AG09309 (cell line): ENCODE data around the gene GSPT2.

ENCODE experiments used
- DNase-seq: peaks from one replicate; pipeline ENCODE4 v3.0.0-alpha.2; 2010; ENCODE audit warnings: low read depth
- H3K4me3 ChIP-seq: 2 replicates; pipeline ENCODE4 v1.5.1; 2011; ENCODE audit warnings: mild to moderate bottlenecking, low read depth, low read length, moderate library complexity; ENCODE audit not compliant: control insufficient read depth
- TF ChIP-seq, protein P1 (sequence below): IDR thresholded peaks from 2 replicates; pipeline ENCODE4 v1.5.1; 2011; ENCODE audit warnings: mild to moderate bottlenecking, low read depth, low read length, inconsistent platforms; ENCODE audit not compliant: insufficient read depth, control insufficient read depth; ENCODE audit errors: missing control alignments

GSPT2 gene

DNA sequence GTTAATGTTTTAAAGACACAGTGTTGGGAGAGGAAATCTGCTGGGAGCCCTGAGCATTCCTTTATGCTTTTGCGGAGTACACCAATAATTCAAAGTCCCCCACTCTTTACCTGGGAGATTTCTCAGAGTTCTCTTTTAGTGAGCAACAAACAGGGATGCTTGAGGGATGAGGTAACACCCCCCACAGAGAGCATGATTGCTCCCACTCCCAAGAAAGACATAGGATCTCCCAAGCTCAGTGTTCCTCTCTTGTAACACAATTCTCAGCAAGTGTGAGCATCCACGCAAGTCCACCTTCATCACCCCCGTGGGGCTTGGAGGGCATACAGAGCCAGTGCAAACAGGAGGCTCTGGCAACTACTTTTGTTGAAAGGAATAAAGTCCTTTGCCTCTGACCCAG lies 36.1 kb downstream of the GSPT2 start:
- TF ChIP-seq, protein P1, sequence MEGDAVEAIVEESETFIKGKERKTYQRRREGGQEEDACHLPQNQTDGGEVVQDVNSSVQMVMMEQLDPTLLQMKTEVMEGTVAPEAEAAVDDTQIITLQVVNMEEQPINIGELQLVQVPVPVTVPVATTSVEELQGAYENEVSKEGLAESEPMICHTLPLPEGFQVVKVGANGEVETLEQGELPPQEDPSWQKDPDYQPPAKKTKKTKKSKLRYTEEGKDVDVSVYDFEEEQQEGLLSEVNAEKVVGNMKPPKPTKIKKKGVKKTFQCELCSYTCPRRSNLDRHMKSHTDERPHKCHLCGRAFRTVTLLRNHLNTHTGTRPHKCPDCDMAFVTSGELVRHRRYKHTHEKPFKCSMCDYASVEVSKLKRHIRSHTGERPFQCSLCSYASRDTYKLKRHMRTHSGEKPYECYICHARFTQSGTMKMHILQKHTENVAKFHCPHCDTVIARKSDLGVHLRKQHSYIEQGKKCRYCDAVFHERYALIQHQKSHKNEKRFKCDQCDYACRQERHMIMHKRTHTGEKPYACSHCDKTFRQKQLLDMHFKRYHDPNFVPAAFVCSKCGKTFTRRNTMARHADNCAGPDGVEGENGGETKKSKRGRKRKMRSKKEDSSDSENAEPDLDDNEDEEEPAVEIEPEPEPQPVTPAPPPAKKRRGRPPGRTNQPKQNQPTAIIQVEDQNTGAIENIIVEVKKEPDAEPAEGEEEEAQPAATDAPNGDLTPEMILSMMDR = no peak

DNA sequence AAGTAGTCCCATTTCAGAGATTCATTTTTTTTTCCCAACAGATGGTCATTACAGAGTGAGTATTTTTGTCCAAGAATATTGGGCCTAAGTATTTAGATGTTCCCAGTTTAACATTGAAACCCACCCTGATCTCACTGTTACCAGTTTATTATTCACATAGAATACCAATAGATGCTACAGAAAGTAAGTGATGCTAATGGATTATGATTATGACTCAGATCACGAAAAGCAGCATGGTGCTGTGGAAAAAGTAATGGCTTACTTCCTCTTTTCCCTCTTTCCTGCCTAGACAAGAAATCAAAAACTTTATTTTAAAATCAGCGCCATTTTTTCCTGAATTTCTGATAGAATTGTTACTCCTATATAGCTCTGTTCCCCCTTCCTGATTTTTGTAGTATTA lies 51.9 kb downstream of the GSPT2 start:
- TF ChIP-seq, protein P1 = no peak
- DNase-seq = no peak
- H3K4me3 ChIP-seq = no peak overlapping the region

More for the DNA sequence above, 36.1 kb downstream of the GSPT2 start:
- H3K4me3 ChIP-seq = no peak overlapping the region
- no peak for DNase-seq
